Measurements from ENCODE around the gene ORAI3. TPM values are rescaled to one million over a fixed set of nuclear protein-coding genes. Genes with fewer than 3 reads are reported as not detected.
A peak's percentile ranks its signal among the peaks of the same experiment; 100 is the strongest.

Gene ORAI3
- total RNA-seq, 1 donor from 2014 or later = 15.6 TPM

- Mint-ChIP-seq H3K4me1 (ENCODE audit: low read depth) (peaks cover 13% of the 10 kb centered on the region), H3K4me3 (ENCODE audit: unreplicated experiment) (peak overlapping the region; percentile 78), H3K27me3 (ENCODE audit: low read depth) (no peaks in the 10 kb centered on the region)
Observed at GRCh38 chr16:30902029-30902972, 46.6 kb upstream of the ORAI3 start.

DNA sequence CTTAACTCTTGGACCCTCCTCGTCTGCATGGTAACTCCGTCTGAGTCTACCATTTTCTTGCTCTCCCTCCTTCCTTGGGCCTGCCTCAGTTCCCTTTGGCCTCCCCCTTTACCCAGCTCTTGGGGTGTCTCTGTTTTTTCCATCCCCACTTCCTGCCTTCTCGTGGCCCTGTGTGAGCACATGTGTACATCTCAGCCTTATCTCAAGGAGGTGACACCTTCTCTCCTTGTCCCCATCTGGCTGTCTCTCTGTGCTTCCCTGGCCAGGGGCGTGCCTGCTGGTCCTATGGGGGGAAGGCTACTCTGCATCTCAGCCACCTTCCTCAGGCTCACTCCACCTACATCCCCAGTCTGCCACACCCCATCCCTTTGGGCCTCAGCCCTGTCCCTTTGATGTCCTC is 45.9 kb upstream of the ORAI3 start:
- TF ChIP-seq, protein P1, sequence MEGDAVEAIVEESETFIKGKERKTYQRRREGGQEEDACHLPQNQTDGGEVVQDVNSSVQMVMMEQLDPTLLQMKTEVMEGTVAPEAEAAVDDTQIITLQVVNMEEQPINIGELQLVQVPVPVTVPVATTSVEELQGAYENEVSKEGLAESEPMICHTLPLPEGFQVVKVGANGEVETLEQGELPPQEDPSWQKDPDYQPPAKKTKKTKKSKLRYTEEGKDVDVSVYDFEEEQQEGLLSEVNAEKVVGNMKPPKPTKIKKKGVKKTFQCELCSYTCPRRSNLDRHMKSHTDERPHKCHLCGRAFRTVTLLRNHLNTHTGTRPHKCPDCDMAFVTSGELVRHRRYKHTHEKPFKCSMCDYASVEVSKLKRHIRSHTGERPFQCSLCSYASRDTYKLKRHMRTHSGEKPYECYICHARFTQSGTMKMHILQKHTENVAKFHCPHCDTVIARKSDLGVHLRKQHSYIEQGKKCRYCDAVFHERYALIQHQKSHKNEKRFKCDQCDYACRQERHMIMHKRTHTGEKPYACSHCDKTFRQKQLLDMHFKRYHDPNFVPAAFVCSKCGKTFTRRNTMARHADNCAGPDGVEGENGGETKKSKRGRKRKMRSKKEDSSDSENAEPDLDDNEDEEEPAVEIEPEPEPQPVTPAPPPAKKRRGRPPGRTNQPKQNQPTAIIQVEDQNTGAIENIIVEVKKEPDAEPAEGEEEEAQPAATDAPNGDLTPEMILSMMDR (IDR thresholded peaks at IDR 0.05) = no peak
- Mint-ChIP-seq H3K27ac (ENCODE audit: unreplicated experiment) (peak overlapping the region; percentile 36), H3K27me3 (ENCODE audit: low read depth) (no peaks in the 10 kb centered on the region), H3K36me3 (ENCODE audit: low read depth) (no peaks in the 10 kb centered on the region), H3K4me3 (ENCODE audit: unreplicated experiment) (peak overlapping the region; percentile 78), H3K4me1 (ENCODE audit: low read depth) (peaks cover 8% of the 10 kb centered on the region), H3K9me3 (ENCODE audit: low read depth) (no peaks in the 10 kb centered on the region)
- no peak for DNase-seq (ENCODE audit: low spot score)

More at GRCh38 chr16:30902029-30902972, 46.6 kb upstream of the ORAI3 start:
- Mint-ChIP-seq H3K27ac (ENCODE audit: unreplicated experiment) (peak overlapping the region; percentile 88), H3K9me3 (ENCODE audit: low read depth) (no peaks in the 10 kb centered on the region), H3K36me3 (ENCODE audit: low read depth) (no peaks in the 10 kb centered on the region)
- DNase-seq (ENCODE audit: low spot score) = no peak
- TF ChIP-seq, protein P1 (IDR thresholded peaks at IDR 0.05) = peak; percentile 54

DNA sequence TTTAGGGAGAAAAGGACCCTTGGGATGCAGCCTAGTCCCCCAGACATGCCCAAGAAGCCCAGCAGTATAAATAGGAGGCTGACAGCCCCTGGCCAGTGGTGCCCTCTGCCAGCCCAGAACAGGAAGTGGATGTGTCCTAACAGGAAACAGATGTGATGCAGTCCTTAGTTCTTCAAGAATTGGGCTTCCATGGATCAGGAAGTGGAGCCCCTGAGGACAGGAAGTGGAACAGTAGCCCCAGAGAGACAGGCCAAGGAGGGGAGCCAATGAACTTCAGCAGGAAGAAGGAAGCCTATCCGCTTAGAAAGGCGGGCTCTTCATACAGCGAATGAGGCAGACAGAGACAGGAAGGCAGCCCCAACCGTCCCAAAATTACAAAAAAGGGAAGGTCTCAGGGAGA is 45.3 kb upstream of the ORAI3 start:
- no peaks in the 10 kb centered on the region for H3K27me3 Mint-ChIP-seq (ENCODE audit: low read depth)
- H3K36me3 Mint-ChIP-seq (ENCODE audit: low read depth) = no peaks in the 10 kb centered on the region
- H3K4me1 Mint-ChIP-seq (ENCODE audit: low read depth) = peaks cover 8% of the 10 kb centered on the region
- TF ChIP-seq, protein P1 (IDR thresholded peaks at IDR 0.05) = no peak
- DNase-seq (ENCODE audit: low spot score) = no peak
- no peaks in the 10 kb centered on the region for H3K9me3 Mint-ChIP-seq (ENCODE audit: low read depth)
- H3K27ac Mint-ChIP-seq (ENCODE audit: unreplicated experiment) = peak overlapping the region; percentile 15
- no peak overlapping the region for H3K4me3 Mint-ChIP-seq (ENCODE audit: unreplicated experiment)

GRCh38 chr16:30904114-30904780 is 44.6 kb upstream of the ORAI3 start:
- peaks cover 8% of the 10 kb centered on the region for H3K4me1 Mint-ChIP-seq (ENCODE audit: low read depth)
- TF ChIP-seq, protein P1 (IDR thresholded peaks at IDR 0.05) = no peak
- H3K9me3 Mint-ChIP-seq (ENCODE audit: low read depth) = no peaks in the 10 kb centered on the region
- no peaks in the 10 kb centered on the region for H3K27me3 Mint-ChIP-seq (ENCODE audit: low read depth)
- H3K27ac Mint-ChIP-seq (ENCODE audit: unreplicated experiment) = no peak overlapping the region
- no peak overlapping the region for H3K4me3 Mint-ChIP-seq (ENCODE audit: unreplicated experiment)
- DNase-seq (ENCODE audit: low spot score) = no peak
- no peaks in the 10 kb centered on the region for H3K36me3 Mint-ChIP-seq (ENCODE audit: low read depth)

DNA sequence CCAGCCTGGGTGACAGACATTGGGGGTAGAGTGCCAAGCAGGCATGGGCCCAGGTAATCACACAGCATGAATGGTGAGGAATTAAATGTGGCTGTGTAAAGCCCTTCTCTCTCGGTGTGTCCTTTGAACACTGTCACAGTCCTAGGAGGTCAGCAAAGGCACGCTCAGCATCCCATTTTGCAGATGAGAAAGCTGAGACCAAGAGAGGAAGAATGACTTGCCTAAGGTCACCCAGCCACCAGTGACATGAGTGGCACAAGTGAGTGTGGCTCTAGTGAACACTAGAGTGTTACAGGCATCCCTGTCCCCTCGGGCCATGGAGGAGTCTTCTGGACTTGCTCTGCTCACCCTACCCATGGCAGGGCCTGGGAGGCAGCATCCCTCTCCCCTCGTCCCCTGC is 41.8 kb upstream of the ORAI3 start:
- DNase-seq (ENCODE audit: low spot score) = no peak
- Mint-ChIP-seq H3K36me3 (ENCODE audit: low read depth) (no peaks in the 10 kb centered on the region), H3K4me1 (ENCODE audit: low read depth) (peaks cover 8% of the 10 kb centered on the region), H3K4me3 (ENCODE audit: unreplicated experiment) (no peak overlapping the region), H3K27me3 (ENCODE audit: low read depth) (no peaks in the 10 kb centered on the region), H3K9me3 (ENCODE audit: low read depth) (no peaks in the 10 kb centered on the region), H3K27ac (ENCODE audit: unreplicated experiment) (no peak overlapping the region)
- TF ChIP-seq, protein P1 (IDR thresholded peaks at IDR 0.05) = no peak
